Astrocyte (in vitro differentiated cells and primary cell): ENCODE measurements around the gene PEX11A.

Experiments used
- CTCF ChIP-seq: IDR thresholded peaks from 2 replicates; pipeline ENCODE4 v1.5.1; 2011; ENCODE audit warnings: low read depth, mild to moderate bottlenecking, inconsistent platforms, low read length, moderate library complexity; ENCODE audit not compliant: insufficient read depth
- EZH2 ChIP-seq: IDR thresholded peaks from 2 replicates; pipeline ENCODE4 v1.6.1; 2012; ENCODE audit warnings: mild to moderate bottlenecking, low read length, inconsistent platforms; ENCODE audit not compliant: insufficient read depth

GRCh38 chr15:89728254-89728653 is 37.7 kb upstream of the PEX11A start:
- TF ChIP-seq CTCF (no peak), EZH2 (no peak)
